ENCODE data around the gene ATRAID. TPM values are rescaled to one million over a fixed set of nuclear protein-coding genes. Genes with fewer than 3 reads are reported as not detected.
A peak's percentile ranks its signal among the peaks of the same experiment; 100 is the strongest.

ATRAID gene
- total RNA-seq, 1 experiment from 2014 or later, result 97.2 TPM

GRCh38 chr2:27184115-27184514 lies 27.7 kb upstream of the ATRAID start:
- TF ChIP-seq MAX (CRISPR knock-in tag; IDR thresholded peaks at IDR 0.05) (no peak), ATF6 (CRISPR knock-in tag; IDR thresholded peaks at IDR 0.05) (no peak), HMGXB4 (CRISPR knock-in tag; IDR thresholded peaks at IDR 0.05) (no peak), ZNF138 (CRISPR knock-in tag; conservative IDR thresholded peaks at IDR 0.05) (no peak), USF1 (CRISPR knock-in tag; IDR thresholded peaks at IDR 0.05) (no peak), STAT6 (CRISPR knock-in tag; conservative IDR thresholded peaks at IDR 0.05; ENCODE audit: low read depth) (no peak), ZMAT4 (CRISPR knock-in tag; IDR thresholded peaks at IDR 0.05) (no peak), ZNF396 (CRISPR knock-in tag; IDR thresholded peaks at IDR 0.05; ENCODE audit: borderline replicate concordance) (no peak), ETV6 (CRISPR knock-in tag; IDR thresholded peaks at IDR 0.05) (no peak), SMAD4 (CRISPR knock-in tag; IDR thresholded peaks at IDR 0.05) (no peak), RORB (CRISPR knock-in tag; IDR thresholded peaks at IDR 0.05) (no peak)
- Mint-ChIP-seq H3K4me3 (no peak overlapping the region), H3K36me3 (no peaks in the 10 kb centered on the region), H3K4me1 (no peaks in the 10 kb centered on the region), H3K27me3 (ENCODE audit: low read depth) (peaks cover 6% of the 10 kb centered on the region), H3K9me3 (0 out of 2 replicates have a peak, but pooled peaks cover 5% of the 10 kb centered on the region), H3K27ac (no peak overlapping the region)
- DNase-seq (ENCODE audit: low spot score), result no peak
- no peak for ATAC-seq
- ChIA-PET POLR2A (no interaction called here), CTCF (interaction anchor here (4.1 kb wide), 1 partner anchor 14 kb away, joined by 19 read pairs; no protein-coding TSS in a partner anchor)

- CTCF ChIA-PET, result interaction anchor here (0.6 to 4.1 kb wide), 4 partner anchors 15 to 148 kb away, joined by 3 to 19 read pairs (median 4); no protein-coding TSS in a partner anchor
- Mint-ChIP-seq H3K36me3 (no peaks in the 10 kb centered on the region), H3K4me3 (no peak overlapping the region), H3K27ac (no peak overlapping the region), H3K9me3 (0 out of 2 replicates have a peak, but pooled peaks cover 5% of the 10 kb centered on the region), H3K27me3 (ENCODE audit: low read depth) (peaks cover 6% of the 10 kb centered on the region), H3K4me1 (no peaks in the 10 kb centered on the region)
- POLR2A ChIA-PET, result no interaction called here
- DNase-seq (ENCODE audit: low spot score) (no peak), ATAC-seq (no peak)
- TF ChIP-seq GABPB1 (CRISPR knock-in tag; IDR thresholded peaks at IDR 0.05) (peak; percentile 46; the same call in 1 of the 2 replicates), ZNF121 (CRISPR knock-in tag; IDR thresholded peaks at IDR 0.05) (no peak)
Measured at GRCh38 chr2:27185331-27186026, 26.4 kb upstream of the ATRAID start.
